HL-60 (cell line): ENCODE results near the gene DENND1A.

Experiments
- DNase-seq, 2 experiments: peaks; one replicate each; pipeline ENCODE4 v3.0.0-alpha.2; 2010 to 2020; ENCODE audit warnings: low read depth in 1 of 2, low spot score in 1 of 2
- H3K27ac ChIP-seq: fragments of 250-450 bp; sonication (Bioruptor Pico); replicated peaks from 2 replicates; pipeline ENCODE4 v1.5.1; 2020; ENCODE audit warnings: mild to moderate bottlenecking, moderate library complexity
- H3K27me3 ChIP-seq: fragments of 250-450 bp; sonication (Bioruptor Pico); 2 replicates; pipeline ENCODE4 v1.5.1; 2021; ENCODE audit warnings: mild to moderate bottlenecking, moderate library complexity; ENCODE audit not compliant: insufficient read depth, poor library complexity, severe bottlenecking
- H3K4me3 ChIP-seq: replicated peaks from 2 replicates; pipeline ENCODE4 v1.5.1; 2011; ENCODE audit warnings: mild to moderate bottlenecking, control low read depth, low read length; ENCODE audit not compliant: insufficient read depth
- CTCF ChIP-seq: IDR thresholded peaks from one replicate; pipeline ENCODE4 v1.5.1; 2011; ENCODE audit warnings: low read length, control low read depth, inconsistent platforms; ENCODE audit not compliant: insufficient read depth
- GABPA ChIP-seq: IDR thresholded peaks from 2 replicates; pipeline ENCODE4 v1.6.1; 2012; ENCODE audit warnings: low read depth
- POLR2AphosphoS5 ChIP-seq: IDR thresholded peaks from 2 replicates; pipeline ENCODE4 v1.6.1; 2012; ENCODE audit warnings: low read depth
- REST ChIP-seq: IDR thresholded peaks from 2 replicates; pipeline ENCODE4 v1.6.1; 2012; ENCODE audit warnings: low read depth; ENCODE audit not compliant: insufficient replicate concordance
- SPI1 ChIP-seq: IDR thresholded peaks from 2 replicates; pipeline ENCODE4 v1.6.1; 2012; ENCODE audit warnings: low read depth, mild to moderate bottlenecking, borderline replicate concordance

The DENND1A gene

GRCh38 chr9:123412171-123412820 is 517.6 kb downstream of the DENND1A start:
- Histone ChIP-seq H3K4me3 (no peak overlapping the region), H3K27ac (no peak overlapping the region), H3K27me3 (no peaks in the 10 kb centered on the region)
- TF ChIP-seq SPI1 (no peak), GABPA (no peak), REST (no peak), POLR2AphosphoS5 (no peak), CTCF (no peak)
- no peak for DNase-seq

GRCh38 chr9:123411636-123412035 is 518.3 kb downstream of the DENND1A start:
- Histone ChIP-seq H3K4me3 (no peak overlapping the region), H3K27me3 (no peaks in the 10 kb centered on the region), H3K27ac (no peak overlapping the region)
- TF ChIP-seq POLR2AphosphoS5 (no peak), SPI1 (no peak), GABPA (no peak), REST (no peak), CTCF (no peak)
- DNase-seq, result no peak

- no peak for TF ChIP-seq GABPA
- TF ChIP-seq POLR2AphosphoS5, result no peak
- TF ChIP-seq CTCF, result no peak
- TF ChIP-seq REST, result no peak
- TF ChIP-seq SPI1, result no peak
- Histone ChIP-seq H3K4me3 (no peak overlapping the region), H3K27ac (no peak overlapping the region), H3K27me3 (no peaks in the 10 kb centered on the region)
- DNase-seq, result no peak
These were observed 518.7 kb downstream of the DENND1A start for GRCh38 chr9:123411191-123411590.
